ENCODE measurements around the gene ADGRB2. TPM values are rescaled to one million over a fixed set of nuclear protein-coding genes. Genes with fewer than 3 reads are reported as not detected.

ADGRB2 gene
- total RNA-seq, 1 donor from 2014 or later = 15.8 TPM

DNA sequence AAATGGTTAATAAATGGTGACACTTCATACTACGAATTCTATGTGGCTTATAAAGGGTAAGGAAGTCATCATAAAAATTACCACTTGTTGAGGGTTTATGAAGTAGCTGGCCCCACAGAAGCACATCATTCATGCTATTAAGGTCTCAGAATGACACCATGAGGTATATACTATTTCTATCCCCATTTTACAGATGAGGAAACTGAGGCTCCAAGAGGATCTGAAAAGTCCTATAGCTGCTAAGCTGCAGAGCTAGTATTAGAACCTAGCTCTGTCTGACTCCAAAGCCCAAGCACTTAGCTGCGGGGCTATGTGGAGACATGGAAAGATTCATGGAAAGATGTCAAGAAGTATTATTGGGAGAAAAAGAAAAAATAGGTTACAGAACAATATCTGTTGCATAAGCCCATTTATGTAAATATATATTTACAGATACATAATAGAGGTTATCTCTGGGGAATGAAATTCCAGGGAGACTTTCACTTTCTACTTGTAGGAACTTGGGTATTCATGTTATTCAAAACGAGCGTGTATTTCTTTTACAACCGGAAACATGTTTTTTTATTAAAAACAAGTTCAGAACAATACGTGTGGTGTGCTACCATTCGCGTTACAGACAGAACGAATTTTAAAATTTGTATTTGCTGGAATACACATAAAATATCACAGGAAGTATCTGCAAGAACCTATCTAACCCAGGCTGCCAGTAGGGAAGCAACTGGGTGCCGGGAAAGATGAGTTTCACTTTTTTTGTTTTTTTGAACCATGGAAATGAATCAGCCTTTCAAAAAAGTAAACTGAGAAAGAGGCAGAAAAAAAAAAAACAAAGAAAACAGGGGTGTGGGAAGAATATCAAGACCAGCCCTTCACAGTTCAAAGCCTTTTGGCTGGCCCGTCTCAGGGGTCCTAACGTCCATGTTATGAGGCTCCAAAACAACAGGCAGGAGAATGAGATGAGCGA lies 38.3 kb upstream of the ADGRB2 start:
- no peak for DNase-seq
- Mint-ChIP-seq H3K36me3 (ENCODE audit: unreplicated experiment) (no peaks in the 10 kb centered on the region), H3K9me3 (ENCODE audit: unreplicated experiment) (no peaks in the 10 kb centered on the region), H3K27me3 (ENCODE audit: unreplicated experiment) (peaks cover 5% of the 10 kb centered on the region), H3K4me1 (ENCODE audit: low read depth, unreplicated experiment) (no peaks in the 10 kb centered on the region), H3K4me3 (ENCODE audit: unreplicated experiment) (no peak overlapping the region), H3K27ac (ENCODE audit: unreplicated experiment) (no peak overlapping the region)
- TF ChIP-seq, protein P1, sequence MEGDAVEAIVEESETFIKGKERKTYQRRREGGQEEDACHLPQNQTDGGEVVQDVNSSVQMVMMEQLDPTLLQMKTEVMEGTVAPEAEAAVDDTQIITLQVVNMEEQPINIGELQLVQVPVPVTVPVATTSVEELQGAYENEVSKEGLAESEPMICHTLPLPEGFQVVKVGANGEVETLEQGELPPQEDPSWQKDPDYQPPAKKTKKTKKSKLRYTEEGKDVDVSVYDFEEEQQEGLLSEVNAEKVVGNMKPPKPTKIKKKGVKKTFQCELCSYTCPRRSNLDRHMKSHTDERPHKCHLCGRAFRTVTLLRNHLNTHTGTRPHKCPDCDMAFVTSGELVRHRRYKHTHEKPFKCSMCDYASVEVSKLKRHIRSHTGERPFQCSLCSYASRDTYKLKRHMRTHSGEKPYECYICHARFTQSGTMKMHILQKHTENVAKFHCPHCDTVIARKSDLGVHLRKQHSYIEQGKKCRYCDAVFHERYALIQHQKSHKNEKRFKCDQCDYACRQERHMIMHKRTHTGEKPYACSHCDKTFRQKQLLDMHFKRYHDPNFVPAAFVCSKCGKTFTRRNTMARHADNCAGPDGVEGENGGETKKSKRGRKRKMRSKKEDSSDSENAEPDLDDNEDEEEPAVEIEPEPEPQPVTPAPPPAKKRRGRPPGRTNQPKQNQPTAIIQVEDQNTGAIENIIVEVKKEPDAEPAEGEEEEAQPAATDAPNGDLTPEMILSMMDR (IDR thresholded peaks at IDR 0.05; ENCODE audit: partially characterized antibody, unreplicated experiment) = no peak

DNA sequence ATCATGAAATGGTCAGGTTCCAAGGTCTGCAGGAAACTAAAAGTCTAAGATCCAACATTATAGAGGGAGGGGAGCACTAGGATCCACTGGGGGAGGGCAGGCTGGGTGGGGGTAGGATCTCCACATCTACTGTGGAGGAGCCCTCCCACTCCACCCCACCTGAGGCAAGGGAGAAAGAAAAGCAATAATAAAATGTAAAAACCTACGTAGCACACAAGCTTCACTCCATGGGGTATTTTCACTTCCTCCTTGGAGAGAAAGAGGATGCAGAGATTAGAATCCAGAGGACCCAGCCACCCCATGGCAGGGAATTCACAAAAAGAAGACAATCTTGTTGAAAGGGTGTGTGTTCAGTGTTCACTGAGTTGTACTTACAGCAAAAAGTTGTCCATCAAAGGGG lies 37.3 kb upstream of the ADGRB2 start:
- H3K4me3 Mint-ChIP-seq (ENCODE audit: unreplicated experiment) = no peak overlapping the region
- H3K27me3 Mint-ChIP-seq (ENCODE audit: unreplicated experiment) = peaks cover 9% of the 10 kb centered on the region
- H3K27ac Mint-ChIP-seq (ENCODE audit: unreplicated experiment) = no peak overlapping the region
- no peaks in the 10 kb centered on the region for H3K36me3 Mint-ChIP-seq (ENCODE audit: unreplicated experiment)
- H3K9me3 Mint-ChIP-seq (ENCODE audit: unreplicated experiment) = no peaks in the 10 kb centered on the region
- TF ChIP-seq, protein P1 (IDR thresholded peaks at IDR 0.05; ENCODE audit: partially characterized antibody, unreplicated experiment) = no peak
- no peak for DNase-seq
- H3K4me1 Mint-ChIP-seq (ENCODE audit: low read depth, unreplicated experiment) = no peaks in the 10 kb centered on the region

DNA sequence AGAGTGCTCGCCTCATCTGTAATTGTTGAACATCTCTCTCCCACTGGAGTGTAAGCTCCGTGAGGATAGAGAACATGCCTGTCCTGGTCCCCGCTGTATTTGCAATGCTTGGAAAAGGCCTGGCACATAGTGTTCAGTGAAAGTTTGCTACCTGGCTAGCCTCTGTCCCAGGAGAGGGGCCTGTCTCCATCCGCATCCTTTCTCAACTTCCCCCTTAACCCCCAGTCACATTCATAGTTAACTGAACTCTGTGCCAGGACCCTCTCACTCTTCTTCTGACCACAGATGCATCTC lies 36.5 kb upstream of the ADGRB2 start:
- Mint-ChIP-seq H3K27ac (ENCODE audit: unreplicated experiment) (no peak overlapping the region), H3K4me1 (ENCODE audit: low read depth, unreplicated experiment) (no peaks in the 10 kb centered on the region), H3K9me3 (ENCODE audit: unreplicated experiment) (no peaks in the 10 kb centered on the region), H3K27me3 (ENCODE audit: unreplicated experiment) (peaks cover 11% of the 10 kb centered on the region), H3K36me3 (ENCODE audit: unreplicated experiment) (no peaks in the 10 kb centered on the region), H3K4me3 (ENCODE audit: unreplicated experiment) (no peak overlapping the region)
- TF ChIP-seq, protein P1 (IDR thresholded peaks at IDR 0.05; ENCODE audit: partially characterized antibody, unreplicated experiment) = no peak
- no peak for DNase-seq

DNA sequence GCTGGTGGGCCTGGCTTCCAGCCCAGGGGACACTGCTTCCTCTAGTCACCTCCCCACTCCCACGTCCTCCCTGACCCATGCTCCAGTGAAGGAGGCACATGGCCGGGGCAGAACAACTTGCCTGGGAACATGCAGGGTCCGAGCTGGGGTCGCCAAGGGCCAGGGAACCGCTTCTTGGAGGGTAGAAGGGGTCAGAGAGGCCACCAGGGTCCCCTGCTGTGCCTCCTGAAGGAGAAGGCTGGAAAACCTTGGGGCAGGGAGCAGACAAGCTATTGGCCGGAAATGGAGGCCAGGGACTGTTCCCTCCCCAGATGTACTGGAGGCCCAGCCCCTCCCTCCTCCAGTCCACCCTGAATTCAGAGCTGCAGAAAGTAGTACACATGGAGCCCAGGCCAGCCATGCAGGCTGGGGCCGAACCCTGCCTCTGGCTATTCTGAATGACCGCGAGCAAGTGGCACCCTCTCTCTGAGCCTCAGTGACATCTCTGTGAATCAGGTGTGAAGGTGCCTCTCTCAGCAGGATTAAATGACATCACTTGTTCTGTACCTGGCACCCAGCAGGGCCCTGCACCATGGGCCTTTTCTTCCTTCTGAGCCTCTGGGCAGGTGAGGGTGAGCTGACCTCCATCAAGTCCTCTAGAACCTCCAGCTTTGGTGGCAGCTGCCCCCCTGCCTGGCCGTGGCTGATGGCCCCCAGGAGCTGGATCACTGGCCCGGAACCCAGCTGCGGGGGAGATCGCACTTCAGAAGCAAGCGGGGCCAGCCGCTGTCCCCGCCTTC lies 35.9 kb upstream of the ADGRB2 start:
- Mint-ChIP-seq H3K4me3 (ENCODE audit: unreplicated experiment) (no peak overlapping the region), H3K36me3 (ENCODE audit: unreplicated experiment) (no peaks in the 10 kb centered on the region), H3K4me1 (ENCODE audit: low read depth, unreplicated experiment) (no peaks in the 10 kb centered on the region), H3K9me3 (ENCODE audit: unreplicated experiment) (no peaks in the 10 kb centered on the region), H3K27me3 (ENCODE audit: unreplicated experiment) (peaks cover 10% of the 10 kb centered on the region), H3K27ac (ENCODE audit: unreplicated experiment) (no peak overlapping the region)
- no peak for DNase-seq
- TF ChIP-seq, protein P1 (IDR thresholded peaks at IDR 0.05; ENCODE audit: partially characterized antibody, unreplicated experiment) = no peak

Data from glutamatergic neuron (in vitro differentiated cells).